IMR-90 (cell line): ENCODE measurements around the gene ANO4. TPM values are rescaled to one million over a fixed set of nuclear protein-coding genes. Genes with fewer than 3 reads are reported as not detected.

Experiments
- ATAC-seq: fragments of 200-7000 bp; cut with Tn5 transposase; 2 replicates; pipeline ENCODE4 v1.9.1; 2020; ENCODE audit warnings: low read depth, mild to moderate bottlenecking, moderate library complexity
- BruUV-seq: library from RNA; stranded (reverse); fragments of 400-500 nt; replicated peaks from 2 replicates; lab custom pipeline; 2021; lab: Mats Ljungman, UMichigan
- CTCF ChIA-PET: fragments of 300-600 bp; formaldehyde crosslinking; extraction: SDS; loops from one replicate; lab custom pipeline; 2021; ENCODE audit warnings: antibody characterized with exemption; lab: Yijun Ruan, JAX
- POLR2A ChIA-PET: fragments of 300-600 bp; sonication (Branson Sonifier 250); formaldehyde crosslinking; loops from one replicate; lab custom pipeline; 2022; ENCODE audit warnings: antibody characterized with exemption; ENCODE audit not compliant: unreplicated experiment; lab: Charles Lee
- DNase-seq: peaks from one replicate; pipeline ENCODE4 v3.0.0; 2013
- H2AFZ ChIP-seq: replicated peaks from 2 replicates; pipeline ENCODE3; 2013; ENCODE audit warnings: low read length, mild to moderate bottlenecking; ENCODE audit not compliant: poor library complexity
- H2AK5ac ChIP-seq: 2 replicates; pipeline ENCODE4 v1.6.1; 2013; ENCODE audit warnings: low read depth, low read length, inconsistent platforms
- H2AK9ac ChIP-seq: replicated peaks from 2 replicates; pipeline ENCODE3; 2013; ENCODE audit warnings: mild to moderate bottlenecking, low read depth, low read length, moderate library complexity; ENCODE audit not compliant: poor library complexity
- H2BK120ac ChIP-seq: 2 replicates; pipeline ENCODE4 v1.6.1; 2013; ENCODE audit warnings: low read depth, low read length, inconsistent platforms
- H2BK15ac ChIP-seq: 3 replicates; pipeline ENCODE4 v1.6.1; 2013; ENCODE audit warnings: low read depth, low read length, inconsistent platforms
- H2BK20ac ChIP-seq: 2 replicates; pipeline ENCODE4 v1.6.1; 2013; ENCODE audit warnings: low read depth, mild to moderate bottlenecking, inconsistent platforms, low read length, moderate library complexity
- H2BK5ac ChIP-seq: 2 replicates; pipeline ENCODE4 v1.6.1; 2013; ENCODE audit warnings: mild to moderate bottlenecking, low read depth, low read length, inconsistent platforms; ENCODE audit not compliant: poor library complexity, severe bottlenecking
- H3K14ac ChIP-seq: replicated peaks from 2 replicates; pipeline ENCODE4 v1.6.1; 2013; ENCODE audit warnings: low read depth, low read length, inconsistent platforms
- H3K18ac ChIP-seq: 2 replicates; pipeline ENCODE4 v1.6.1; 2013; ENCODE audit warnings: low read depth, low read length, control low read depth
- H3K23ac ChIP-seq: 2 replicates; pipeline ENCODE4 v1.6.1; 2013; ENCODE audit warnings: low read depth, low read length, inconsistent platforms
- H3K27ac ChIP-seq: 2 replicates; pipeline ENCODE4 v1.5.1; 2013; ENCODE audit warnings: mild to moderate bottlenecking, control low read depth, low read length; ENCODE audit not compliant: insufficient read depth
- H3K27me3 ChIP-seq: 2 replicates; pipeline ENCODE4 v1.6.1; 2013; ENCODE audit warnings: low read length; ENCODE audit not compliant: control insufficient read depth, insufficient read depth
- H3K36me3 ChIP-seq: 2 replicates; pipeline ENCODE4 v1.6.1; 2013; ENCODE audit warnings: low read length, mixed read lengths; ENCODE audit not compliant: control insufficient read depth, insufficient read depth
- H3K4ac ChIP-seq: 2 replicates; pipeline ENCODE4 v1.6.1; 2013; ENCODE audit warnings: low read depth, low read length, inconsistent platforms
- H3K4me1 ChIP-seq: 2 replicates; pipeline ENCODE4 v1.6.1; 2013; ENCODE audit warnings: low read length, mixed read lengths; ENCODE audit not compliant: control insufficient read depth, insufficient read depth
- H3K4me2 ChIP-seq: 2 replicates; pipeline ENCODE4 v1.6.1; 2013; ENCODE audit warnings: low read depth, mild to moderate bottlenecking, control low read depth, low read length, moderate library complexity
- H3K4me3 ChIP-seq: 2 replicates; pipeline ENCODE4 v1.5.1; 2013; ENCODE audit warnings: low read depth, mild to moderate bottlenecking, control low read depth, low read length, moderate library complexity; ENCODE audit not compliant: insufficient read depth
- H3K56ac ChIP-seq: 2 replicates; pipeline ENCODE4 v1.6.1; 2013; ENCODE audit warnings: low read length, inconsistent platforms; ENCODE audit not compliant: insufficient read depth; ENCODE audit errors: extremely low read depth
- H3K79me1 ChIP-seq, 2 experiments: 2 replicates each; pipeline ENCODE4 v1.6.1; 2013; ENCODE audit warnings: low read length in 2 of 2, inconsistent platforms in 1 of 2, low read depth in 1 of 2
- H3K9ac ChIP-seq: 2 replicates; pipeline ENCODE4 v1.6.1; 2013; ENCODE audit warnings: low read depth, low read length, control low read depth
- H3K9me1 ChIP-seq: 2 replicates; pipeline ENCODE4 v1.6.1; 2013; ENCODE audit warnings: low read length, inconsistent platforms; ENCODE audit not compliant: insufficient read depth
- H3K9me3 ChIP-seq: 2 replicates; pipeline ENCODE4 v1.6.1; 2013; ENCODE audit warnings: low read length; ENCODE audit not compliant: control insufficient read depth, insufficient read depth
- H4K20me1 ChIP-seq: 2 replicates; pipeline ENCODE4 v1.6.1; 2013; ENCODE audit warnings: low read length, inconsistent platforms; ENCODE audit not compliant: insufficient read depth
- H4K5ac ChIP-seq: 2 replicates; pipeline ENCODE4 v1.6.1; 2013; ENCODE audit warnings: mild to moderate bottlenecking, low read depth, low read length, control low read depth
- H4K8ac ChIP-seq, 2 experiments: 2 replicates each; pipeline ENCODE4 v1.6.1; 2013; ENCODE audit warnings: low read depth in 2 of 2, low read length in 2 of 2, control low read depth in 1 of 2, inconsistent platforms in 1 of 2
- H4K91ac ChIP-seq: 2 replicates; pipeline ENCODE4 v1.6.1; 2013; ENCODE audit warnings: low read depth, low read length, inconsistent platforms; ENCODE audit not compliant: insufficient read depth
- MAFK ChIP-seq: IDR thresholded peaks from 2 replicates; pipeline ENCODE4 v1.6.1; 2012; ENCODE audit warnings: low read depth, low read length, improper control_type of control experiment
- RFX5 ChIP-seq: IDR thresholded peaks from 2 replicates; pipeline ENCODE4 v1.8.0; 2012; ENCODE audit warnings: low read depth, mild to moderate bottlenecking, low read length, moderate library complexity
- WGBS, 2 experiments: methylation state at CpG; one replicate each; pipeline versions ENCODE4 v1.1.5 to v1.1.7; 2013; ENCODE audit warnings: missing lambda C conversion rate in 2 of 2; ENCODE audit not compliant: insufficient read length in 1 of 2; ENCODE audit errors: extremely low coverage in 2 of 2; 5-methylcytosine and 5-hydroxymethylcytosine counted together
- dilution Hi-C: fragments of 300-500 bp; cut with HindIII; formaldehyde crosslinking; loops from one replicate; pipeline ENCODE4 v1.14.3; 2018; ENCODE audit warnings: low sequenced_read_pairs; ENCODE audit not compliant: unreplicated experiment
- in situ Hi-C: fragments of 300-500 bp; cut with MboI; formaldehyde crosslinking; loops from 3 replicates; pipeline ENCODE4 v1.14.3; 2019; ENCODE audit warnings: low sequenced_read_pairs, inconsistent platforms, mixed read lengths
- intact Hi-C: fragments of 100-400 bp; cut with micrococcal nuclease; formaldehyde crosslinking; loops from 2 replicates; pipeline ENCODE4 v1.10.0; 2022
- polyA plus RNA-seq, 3 experiments: library from polyadenylated mRNA; depleted of rRNA; stranded (reverse); fragments of >200 nt; gene quantifications; 2 replicates each; pipeline ENCODE4 v1.2.3, GENCODE V29; 2012; ENCODE audit warnings: low replicate concordance in 1 of 3
- total RNA-seq: library from RNA; depleted of rRNA; stranded (reverse); fragments of >200 nt; gene quantifications from 2 replicates; pipeline ENCODE4 v1.2.3, GENCODE V29; 2012

Gene ANO4
- total and polyA plus RNA-seq, 2 of the 4 experiments (the other 2 are of a cell fraction), result 4.7 to 10.2 TPM

DNA sequence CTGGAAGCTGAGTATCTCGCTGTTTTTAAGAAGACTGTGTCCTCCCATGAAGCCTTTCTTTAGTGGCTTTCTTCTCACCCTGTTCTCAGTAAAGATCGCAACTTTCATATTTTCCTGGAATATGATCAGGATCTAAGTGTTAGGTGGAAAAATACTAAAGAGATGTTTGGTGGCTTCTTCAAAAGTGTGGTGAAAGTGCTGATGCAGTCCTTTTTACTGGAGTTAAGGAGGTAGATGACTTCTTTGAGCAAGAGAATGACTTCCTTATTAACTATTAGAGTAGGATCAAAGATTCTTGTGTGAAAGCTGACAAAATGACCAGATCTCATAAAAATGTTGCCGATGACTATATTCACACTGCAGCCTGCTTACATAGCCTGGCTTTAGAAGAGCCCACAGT lies 273.8 kb downstream of the ANO4 start:
- in situ Hi-C loops, result no loop called here
- Histone ChIP-seq H2BK5ac (no peak overlapping the region), H3K4ac (no peak overlapping the region), H3K79me1 (no peaks in the 10 kb centered on the region), H3K9me3 (no peaks in the 10 kb centered on the region), H3K4me2 (no peak overlapping the region), H4K8ac (no peak overlapping the region), H2AFZ (no peak overlapping the region), H3K27ac (no peak overlapping the region), H3K14ac (no peak overlapping the region), H3K4me1 (no peaks in the 10 kb centered on the region), H4K5ac (no peak overlapping the region), H2BK20ac (no peak overlapping the region), H2AK5ac (no peak overlapping the region), H2BK120ac (no peak overlapping the region), H2AK9ac (no peak overlapping the region), H4K20me1 (no peaks in the 10 kb centered on the region), H3K18ac (no peak overlapping the region), H3K9ac (no peak overlapping the region), H3K4me3 (no peak overlapping the region), H3K56ac (no peak overlapping the region), H3K23ac (no peak overlapping the region), H2BK15ac (no peak overlapping the region), H3K36me3 (no peaks in the 10 kb centered on the region), H3K27me3 (no peaks in the 10 kb centered on the region), H4K91ac (no peak overlapping the region), H3K9me1 (no peaks in the 10 kb centered on the region)
- dilution Hi-C loops, result no loop called here
- no peak for ATAC-seq
- TF ChIP-seq MAFK (peak; percentile 56), RFX5 (no peak)
- no TSS peak for BruUV-seq
- no CpG with 5 or more reads among the region's 3 CpGs for WGBS, 2 experiments
- intact Hi-C loops, result no loop called here
- CTCF ChIA-PET, result interaction anchor here (0.7 kb wide), 1 partner anchor 23 kb away, joined by 3 read pairs; no protein-coding TSS in a partner anchor
- no peak for DNase-seq
- POLR2A ChIA-PET, result no interaction called here
